HCT116 (cell line): ENCODE data around the gene KLHL6.

ENCODE experiments used
- ATF3 ChIP-seq: IDR thresholded peaks from 2 replicates; pipeline ENCODE4 v1.6.1; 2012
- CTCF ChIP-seq, 3 experiments: fragments of 200-600 bp in 1 of 3; sonication (generic) in 1 of 3; IDR thresholded peaks in 2 of 3; conservative IDR thresholded peaks in 1 of 3; 2 replicates each; pipeline ENCODE4 v1.5.1; 2012 to 2017; ENCODE audit warnings: low read depth in 2 of 3, low read length in 2 of 3, antibody characterized with exemption in 1 of 3, borderline replicate concordance in 1 of 3, control low read depth in 1 of 3, mild to moderate bottlenecking in 1 of 3, mixed read lengths in 1 of 3, mixed run types in 1 of 3, moderate library complexity in 1 of 3; ENCODE audit not compliant: insufficient read depth in 1 of 3
- EZH2 ChIP-seq: fragments of 200-600 bp; sonication (generic); IDR thresholded peaks from 2 replicates; pipeline ENCODE4 v1.6.1; 2017; ENCODE audit warnings: antibody characterized with exemption, mixed run types
- EZH2phosphoT487 ChIP-seq: fragments of 200-600 bp; IDR thresholded peaks from 2 replicates; pipeline ENCODE4 v1.6.1; 2018; ENCODE audit warnings: antibody characterized with exemption, borderline replicate concordance
- JUND ChIP-seq: IDR thresholded peaks from 2 replicates; pipeline ENCODE4 v1.6.1; 2012
- POLR2A ChIP-seq: IDR thresholded peaks from 2 replicates; pipeline ENCODE4 v1.7.0; 2011; ENCODE audit warnings: borderline replicate concordance; ENCODE audit not compliant: insufficient read depth, insufficient read length; ENCODE audit errors: extremely low read depth
- SIN3A ChIP-seq: IDR thresholded peaks from 2 replicates; pipeline ENCODE4 v1.6.1; 2012; ENCODE audit warnings: low read depth
- TCF7L2 ChIP-seq: IDR thresholded peaks from 2 replicates; pipeline ENCODE4 v1.7.0; 2011; ENCODE audit warnings: borderline replicate concordance, inconsistent platforms; ENCODE audit not compliant: insufficient read depth, insufficient read length; ENCODE audit errors: extremely low read depth
- YY1 ChIP-seq: IDR thresholded peaks from 2 replicates; pipeline ENCODE4 v1.6.1; 2011; ENCODE audit warnings: low read length, low read depth, moderate library complexity, mild to moderate bottlenecking; ENCODE audit not compliant: insufficient replicate concordance; ENCODE audit errors: extremely low read depth
- ZFX ChIP-seq: fragments of 450-650 bp; IDR thresholded peaks from 2 replicates; pipeline ENCODE4 v1.6.1; 2017

- no peak for TF ChIP-seq POLR2A
- TF ChIP-seq JUND, result no peak
- TF ChIP-seq CTCF (IDR thresholded peaks at IDR 0.05 in 2 of 3, conservative IDR thresholded peaks at IDR 0.05 in 1 of 3; ENCODE audit: borderline replicate concordance in 1 of 3, insufficient read depth in 1 of 3, low read depth in 2 of 3, low read length in 2 of 3), result no peak
- no peak for TF ChIP-seq EZH2
- no peak for TF ChIP-seq ATF3
- no peak for TF ChIP-seq YY1
- no peak for TF ChIP-seq ZFX
- no peak for TF ChIP-seq TCF7L2
- no peak for TF ChIP-seq SIN3A
- TF ChIP-seq EZH2phosphoT487, result no peak
Measured at GRCh38 chr3:183519891-183520290, 35.6 kb downstream of the KLHL6 start.
